ENCODE data around the gene ARID2. TPM values are rescaled to one million over a fixed set of nuclear protein-coding genes. Genes with fewer than 3 reads are reported as not detected.
A peak's percentile ranks its signal among the peaks of the same experiment; 100 is the strongest.

Gene ARID2
- total RNA-seq, 1 experiment from 2014 or later: 21.9 TPM

DNA sequence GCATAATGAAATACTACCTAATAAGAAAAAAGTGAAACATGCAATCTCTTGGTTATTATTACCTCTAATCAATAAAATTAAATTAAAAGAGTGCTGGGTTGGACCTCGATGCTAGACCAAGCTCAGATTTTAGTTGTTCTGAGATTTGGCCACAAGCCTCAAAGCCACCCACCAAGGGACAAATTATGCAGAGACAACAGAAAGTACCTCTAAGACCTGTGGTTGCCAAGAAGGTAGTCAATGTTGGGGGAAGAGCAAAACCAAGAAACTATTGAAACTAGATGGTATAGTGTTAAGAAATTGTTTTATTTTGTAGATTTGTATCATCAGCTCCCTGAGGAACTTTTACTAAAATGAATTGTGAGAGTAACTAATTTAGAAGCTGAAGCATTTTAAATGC, 43.8 kb upstream of the ARID2 start:
- CTCF ChIA-PET: interaction anchor here (0.5 to 2.6 kb wide), 6 partner anchors 17 to 1288 kb away, joined by 3 to 8 read pairs (median 4); no protein-coding TSS in a partner anchor
- H3K36me3 Mint-ChIP-seq (ENCODE audit: insufficient read depth, unreplicated experiment): no peaks in the 10 kb centered on the region
- DNase-seq (ENCODE audit: unreplicated experiment): no peak
- POLR2A ChIA-PET: interaction anchor here (0.6 to 1.4 kb wide), 4 partner anchors 10 to 1953 kb away, joined by 3 to 5 read pairs (median 4); no protein-coding TSS in a partner anchor
- intact Hi-C loops (cut with micrococcal nuclease): no loop called here
- peaks cover 6% of the 10 kb centered on the region for H3K4me1 Mint-ChIP-seq (ENCODE audit: insufficient read depth, unreplicated experiment)
- no peaks in the 10 kb centered on the region for H3K27me3 Mint-ChIP-seq (ENCODE audit: insufficient read depth, unreplicated experiment)
- H3K4me3 Mint-ChIP-seq (ENCODE audit: unreplicated experiment): no peak overlapping the region
- no peak overlapping the region for H3K27ac Mint-ChIP-seq (ENCODE audit: low read depth, unreplicated experiment)
- TF ChIP-seq, protein P1, sequence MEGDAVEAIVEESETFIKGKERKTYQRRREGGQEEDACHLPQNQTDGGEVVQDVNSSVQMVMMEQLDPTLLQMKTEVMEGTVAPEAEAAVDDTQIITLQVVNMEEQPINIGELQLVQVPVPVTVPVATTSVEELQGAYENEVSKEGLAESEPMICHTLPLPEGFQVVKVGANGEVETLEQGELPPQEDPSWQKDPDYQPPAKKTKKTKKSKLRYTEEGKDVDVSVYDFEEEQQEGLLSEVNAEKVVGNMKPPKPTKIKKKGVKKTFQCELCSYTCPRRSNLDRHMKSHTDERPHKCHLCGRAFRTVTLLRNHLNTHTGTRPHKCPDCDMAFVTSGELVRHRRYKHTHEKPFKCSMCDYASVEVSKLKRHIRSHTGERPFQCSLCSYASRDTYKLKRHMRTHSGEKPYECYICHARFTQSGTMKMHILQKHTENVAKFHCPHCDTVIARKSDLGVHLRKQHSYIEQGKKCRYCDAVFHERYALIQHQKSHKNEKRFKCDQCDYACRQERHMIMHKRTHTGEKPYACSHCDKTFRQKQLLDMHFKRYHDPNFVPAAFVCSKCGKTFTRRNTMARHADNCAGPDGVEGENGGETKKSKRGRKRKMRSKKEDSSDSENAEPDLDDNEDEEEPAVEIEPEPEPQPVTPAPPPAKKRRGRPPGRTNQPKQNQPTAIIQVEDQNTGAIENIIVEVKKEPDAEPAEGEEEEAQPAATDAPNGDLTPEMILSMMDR (IDR thresholded peaks at IDR 0.05; ENCODE audit: unreplicated experiment): no peak
- H3K9me3 Mint-ChIP-seq (ENCODE audit: unreplicated experiment): no peaks in the 10 kb centered on the region
- BruUV-seq (replicated peaks): no TSS peak

GRCh38 chr12:45687081-45688015, 42.2 kb upstream of the ARID2 start:
- H3K36me3 Mint-ChIP-seq (ENCODE audit: insufficient read depth, unreplicated experiment): no peaks in the 10 kb centered on the region
- H3K27ac Mint-ChIP-seq (ENCODE audit: low read depth, unreplicated experiment): peak overlapping the region; percentile 50
- TF ChIP-seq, protein P1 (IDR thresholded peaks at IDR 0.05; ENCODE audit: unreplicated experiment): no peak
- intact Hi-C loops (cut with micrococcal nuclease): no loop called here
- no peaks in the 10 kb centered on the region for H3K9me3 Mint-ChIP-seq (ENCODE audit: unreplicated experiment)
- H3K27me3 Mint-ChIP-seq (ENCODE audit: insufficient read depth, unreplicated experiment): no peaks in the 10 kb centered on the region
- no peak overlapping the region for H3K4me3 Mint-ChIP-seq (ENCODE audit: unreplicated experiment)
- peaks cover 6% of the 10 kb centered on the region for H3K4me1 Mint-ChIP-seq (ENCODE audit: insufficient read depth, unreplicated experiment)
- ChIA-PET POLR2A (interaction anchor here (1.7 kb wide), 1 partner anchor 13 kb away, joined by 5 read pairs; no protein-coding TSS in a partner anchor), CTCF (interaction anchor here (0.6 to 0.7 kb wide), 3 partner anchors 24 to 437 kb away, joined by 3 to 5 read pairs (median 3); no protein-coding TSS in a partner anchor)
- no peak for DNase-seq (ENCODE audit: unreplicated experiment)
- no TSS peak for BruUV-seq (replicated peaks)

DNA sequence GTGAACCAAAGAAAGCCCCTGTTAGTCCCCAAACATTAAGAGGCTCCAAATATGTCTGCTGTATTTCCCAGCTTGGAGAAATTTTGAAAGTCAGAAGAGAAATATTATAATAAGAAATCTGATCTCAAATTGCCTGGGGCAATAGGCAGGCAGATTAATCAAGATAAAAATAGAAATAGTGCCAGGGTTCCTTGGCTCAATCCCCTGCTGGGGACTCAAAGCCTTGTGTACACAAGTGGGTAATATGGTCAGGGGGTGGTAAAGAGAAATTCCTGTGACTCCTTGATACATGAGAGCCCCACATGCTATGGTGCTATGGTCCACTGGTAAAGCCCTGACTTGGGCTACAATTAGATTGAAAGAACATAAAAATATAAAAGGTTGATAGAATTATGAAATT, 41.3 kb upstream of the ARID2 start:
- Mint-ChIP-seq H3K9me3 (ENCODE audit: unreplicated experiment) (no peaks in the 10 kb centered on the region), H3K4me3 (ENCODE audit: unreplicated experiment) (no peak overlapping the region), H3K27ac (ENCODE audit: low read depth, unreplicated experiment) (peak overlapping the region; percentile 50), H3K4me1 (ENCODE audit: insufficient read depth, unreplicated experiment) (peaks cover 6% of the 10 kb centered on the region), H3K27me3 (ENCODE audit: insufficient read depth, unreplicated experiment) (no peaks in the 10 kb centered on the region), H3K36me3 (ENCODE audit: insufficient read depth, unreplicated experiment) (no peaks in the 10 kb centered on the region)
- CTCF ChIA-PET: no interaction called here
- no TSS peak for BruUV-seq (replicated peaks)
- DNase-seq (ENCODE audit: unreplicated experiment): peak; percentile 36
- POLR2A ChIA-PET: interaction anchor here (1.7 kb wide), 1 partner anchor 14 kb away, joined by 5 read pairs; no protein-coding TSS in a partner anchor
- intact Hi-C loops (cut with micrococcal nuclease): no loop called here
- TF ChIP-seq, protein P1 (IDR thresholded peaks at IDR 0.05; ENCODE audit: unreplicated experiment): no peak

DNA sequence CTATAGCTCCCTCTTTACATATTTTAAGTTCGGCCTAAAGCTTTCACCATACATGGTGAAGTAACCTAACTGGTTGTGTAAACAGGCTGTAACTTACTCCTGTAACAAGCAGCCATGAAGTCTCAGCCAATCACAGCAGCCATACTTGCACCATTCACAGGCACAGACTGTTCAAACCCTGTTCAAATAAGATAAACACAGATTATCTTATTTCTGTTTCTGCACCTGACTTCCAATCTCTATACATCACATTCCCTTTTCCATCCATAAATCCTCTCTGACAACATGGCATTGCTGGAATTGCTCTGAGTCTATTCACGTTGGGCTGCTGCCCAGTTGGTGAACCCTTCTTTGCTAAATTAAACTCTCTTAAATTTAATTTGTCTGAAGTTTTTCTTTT, 34.5 kb upstream of the ARID2 start:
- Mint-ChIP-seq H3K27me3 (ENCODE audit: insufficient read depth, unreplicated experiment) (no peaks in the 10 kb centered on the region), H3K4me1 (ENCODE audit: insufficient read depth, unreplicated experiment) (no peaks in the 10 kb centered on the region), H3K9me3 (ENCODE audit: unreplicated experiment) (no peaks in the 10 kb centered on the region), H3K27ac (ENCODE audit: low read depth, unreplicated experiment) (no peak overlapping the region), H3K36me3 (ENCODE audit: insufficient read depth, unreplicated experiment) (no peaks in the 10 kb centered on the region), H3K4me3 (ENCODE audit: unreplicated experiment) (no peak overlapping the region)
- ChIA-PET POLR2A (interaction anchor here (1.6 kb wide), 1 partner anchor 9 kb away, joined by 3 read pairs; no protein-coding TSS in a partner anchor), CTCF (interaction anchor here (0.6 to 1.7 kb wide), 2 partner anchors 21 to 33 kb away, joined by 3 to 4 read pairs; no protein-coding TSS in a partner anchor)
- TF ChIP-seq, protein P1 (IDR thresholded peaks at IDR 0.05; ENCODE audit: unreplicated experiment): no peak
- DNase-seq (ENCODE audit: unreplicated experiment): no peak
- no TSS peak for BruUV-seq (replicated peaks)
- intact Hi-C loops (cut with micrococcal nuclease): no loop called here

Data from MCF 10A (cell line).